SKM-1 treated with dmso at 0.1 percent for 144 hours (cell line): ENCODE data around the gene WDR90.
"Not testable (repeated sequence)": the region's sequence is repeated elsewhere in the genome, so short reads cannot be mapped to it uniquely, and the experiment has no call there.

Experiments used
- DNase-seq: peaks from one replicate; lab custom pipeline; 2025; ENCODE audit not compliant: unreplicated experiment; lab: John Stamatoyannopoulos, UW

The WDR90 gene

DNA sequence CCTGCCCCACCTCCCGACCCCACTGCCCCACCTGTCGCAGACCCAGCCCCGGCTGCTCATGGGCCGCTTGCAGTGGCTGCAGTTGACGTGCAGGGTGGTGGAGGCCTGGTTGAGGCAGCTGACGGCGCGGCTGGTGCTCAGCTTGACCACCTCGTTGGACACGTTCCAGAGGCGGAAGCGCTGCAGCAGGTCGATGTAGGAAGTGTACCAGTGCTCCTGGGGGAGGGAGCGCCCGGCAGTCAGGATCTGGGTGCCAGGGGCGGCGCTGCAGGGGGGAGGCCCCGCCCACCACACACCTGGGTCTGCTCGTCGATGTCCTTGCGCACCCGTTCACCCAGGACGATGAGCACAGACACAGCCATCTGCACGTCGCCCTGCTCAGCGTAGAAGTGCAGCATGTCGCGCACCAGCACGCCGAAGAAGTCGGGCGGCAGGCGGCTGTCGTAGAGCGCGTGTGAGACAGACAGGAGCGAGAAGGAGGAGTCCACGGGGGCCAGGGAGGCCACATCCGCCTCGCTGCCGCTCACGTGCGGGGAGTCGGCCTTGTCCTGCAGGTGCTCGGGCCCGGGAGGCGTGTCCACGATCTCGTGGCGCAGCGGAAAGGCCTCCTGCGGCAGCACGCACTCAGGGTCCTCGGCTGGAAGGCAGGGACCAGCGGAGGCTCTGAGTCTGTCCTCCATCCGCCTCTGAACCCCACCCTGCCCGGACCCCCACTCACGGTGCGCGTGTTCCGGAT, 36.0 kb downstream of the WDR90 start:
- no peak for DNase-seq

DNA sequence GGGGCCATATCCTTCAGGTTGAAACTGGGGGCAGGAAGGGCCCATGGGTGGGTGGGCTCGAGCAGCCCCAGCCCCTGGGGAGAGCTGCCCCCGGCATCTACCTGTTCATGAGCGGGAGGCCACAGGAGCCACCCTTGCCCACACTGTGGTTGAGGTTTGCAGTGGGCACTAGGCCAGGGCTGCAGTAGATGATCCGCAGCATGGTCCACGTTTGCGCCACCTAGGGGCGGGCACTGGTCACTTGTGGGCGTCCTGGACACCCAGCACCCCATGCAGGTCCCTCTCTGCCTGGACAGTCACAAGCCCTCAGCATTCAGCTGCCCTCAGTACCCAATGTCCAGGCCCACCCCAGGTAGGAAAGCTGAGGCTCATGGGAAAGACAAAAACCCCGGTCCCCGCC, 36.8 kb downstream of the WDR90 start:
- DNase-seq = no peak

DNA sequence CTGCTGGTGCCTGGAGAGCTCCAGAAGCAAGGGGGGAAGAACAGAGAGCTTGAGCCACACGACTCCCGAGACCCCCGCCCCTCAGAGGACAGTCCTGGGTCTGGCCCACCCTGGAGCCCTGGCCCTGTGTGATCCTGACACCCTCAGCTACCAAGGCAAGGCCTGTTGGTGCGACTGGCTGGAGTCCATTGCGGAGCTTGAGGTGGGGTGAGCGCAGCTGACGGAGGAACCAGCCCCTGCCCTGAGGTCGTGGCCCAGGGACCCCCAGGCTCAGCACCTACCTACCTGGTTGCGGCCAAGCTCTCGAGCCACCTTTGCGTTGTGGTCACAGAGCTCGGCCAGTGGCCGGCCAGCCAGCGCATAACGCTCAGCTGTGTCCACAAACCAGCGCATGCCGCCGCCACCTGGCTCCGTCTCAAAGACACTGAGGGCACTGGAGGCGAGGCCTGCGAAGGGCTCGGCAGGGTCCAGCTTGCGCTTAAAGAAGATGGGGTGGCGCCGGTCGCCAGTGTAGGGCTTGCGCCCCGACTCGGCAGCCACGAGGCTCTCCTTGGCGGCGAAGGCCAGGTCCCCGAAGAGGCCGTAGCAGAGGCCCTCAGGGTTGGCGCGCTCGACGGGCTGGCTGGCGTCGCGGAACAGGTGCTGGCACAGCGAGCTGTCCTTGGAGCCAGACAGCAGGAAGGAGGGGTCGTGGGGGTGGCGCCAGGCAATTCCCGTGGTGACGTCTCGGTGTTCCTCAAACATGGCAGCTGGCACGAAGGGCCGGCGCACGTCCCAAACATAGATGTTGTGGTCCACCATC, 37.5 kb downstream of the WDR90 start:
- no peak for DNase-seq

DNA sequence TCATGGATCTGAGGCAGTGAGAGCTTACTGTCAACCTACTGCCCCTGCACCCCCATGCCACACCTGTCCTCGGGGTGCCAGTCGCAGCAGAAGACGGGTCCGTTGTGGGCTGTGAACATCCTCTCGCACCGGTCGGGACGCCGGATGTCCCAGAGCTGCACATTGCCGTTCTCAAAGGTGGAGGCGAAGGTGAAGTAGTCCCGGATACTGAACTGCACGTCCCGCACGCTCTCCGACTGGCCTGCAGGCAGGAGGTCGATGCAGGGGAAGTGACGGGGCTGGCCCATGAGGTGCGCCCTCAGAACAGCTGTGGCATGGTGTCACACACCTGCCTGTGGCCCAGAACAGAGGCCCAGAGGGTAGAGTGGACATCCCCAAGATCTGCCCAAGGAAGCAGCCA, 38.3 kb downstream of the WDR90 start:
- DNase-seq = no peak

DNA sequence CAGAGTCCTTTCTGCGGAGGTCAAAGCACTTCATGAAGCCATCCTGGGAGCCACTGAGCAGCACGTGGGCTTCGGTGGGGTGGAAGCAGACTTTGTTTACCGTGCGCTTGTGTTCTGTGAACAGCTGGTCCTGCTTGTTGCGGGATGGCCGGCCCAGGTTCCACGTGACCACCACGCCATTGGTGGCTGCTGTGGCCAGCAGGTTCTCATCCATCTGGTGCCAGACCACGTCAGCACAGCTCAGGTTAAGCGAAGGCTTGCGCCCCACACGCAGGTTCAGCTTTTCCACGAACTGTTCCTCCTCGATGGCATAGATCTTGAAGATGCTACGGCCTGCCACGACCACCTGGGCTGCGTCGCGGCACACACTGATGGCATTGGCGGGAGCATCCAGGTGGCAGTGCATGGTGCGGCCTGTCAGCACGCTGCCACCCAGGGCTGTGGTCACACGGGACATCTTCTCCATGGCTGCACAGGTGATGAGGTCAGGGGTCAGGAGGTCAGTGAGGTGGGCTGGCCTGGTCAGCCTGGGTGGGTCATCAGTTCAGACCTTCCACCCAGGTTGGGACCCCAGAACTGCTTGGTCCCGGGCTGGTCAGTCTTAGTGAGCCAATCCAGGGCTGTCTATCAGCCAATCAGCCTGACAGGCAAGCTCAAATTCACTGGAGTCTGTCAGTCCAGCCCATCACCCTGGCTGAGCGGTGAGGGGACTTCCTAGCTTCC, 40.2 kb downstream of the WDR90 start:
- DNase-seq = no peak

DNA sequence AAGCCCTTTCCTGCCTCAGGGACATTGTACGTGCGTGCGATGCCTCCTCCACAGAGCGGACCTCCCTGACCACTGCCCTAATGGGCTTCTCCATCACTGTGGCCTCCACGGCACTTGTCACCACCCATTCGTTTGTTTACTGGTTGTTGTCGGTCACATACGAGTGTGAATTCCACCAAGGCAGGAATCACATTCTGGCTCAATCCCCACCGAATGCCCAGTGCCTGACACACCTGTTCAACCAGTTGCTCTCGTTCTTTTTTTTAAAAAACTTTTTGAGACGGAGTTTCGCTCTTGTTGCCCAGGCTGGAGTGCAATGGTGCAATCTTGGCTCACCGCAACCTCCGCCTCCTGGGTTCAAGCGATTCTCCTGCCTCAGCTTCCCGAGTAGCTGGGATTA, 42.1 kb downstream of the WDR90 start:
- not testable (repeated sequence) for DNase-seq

DNA sequence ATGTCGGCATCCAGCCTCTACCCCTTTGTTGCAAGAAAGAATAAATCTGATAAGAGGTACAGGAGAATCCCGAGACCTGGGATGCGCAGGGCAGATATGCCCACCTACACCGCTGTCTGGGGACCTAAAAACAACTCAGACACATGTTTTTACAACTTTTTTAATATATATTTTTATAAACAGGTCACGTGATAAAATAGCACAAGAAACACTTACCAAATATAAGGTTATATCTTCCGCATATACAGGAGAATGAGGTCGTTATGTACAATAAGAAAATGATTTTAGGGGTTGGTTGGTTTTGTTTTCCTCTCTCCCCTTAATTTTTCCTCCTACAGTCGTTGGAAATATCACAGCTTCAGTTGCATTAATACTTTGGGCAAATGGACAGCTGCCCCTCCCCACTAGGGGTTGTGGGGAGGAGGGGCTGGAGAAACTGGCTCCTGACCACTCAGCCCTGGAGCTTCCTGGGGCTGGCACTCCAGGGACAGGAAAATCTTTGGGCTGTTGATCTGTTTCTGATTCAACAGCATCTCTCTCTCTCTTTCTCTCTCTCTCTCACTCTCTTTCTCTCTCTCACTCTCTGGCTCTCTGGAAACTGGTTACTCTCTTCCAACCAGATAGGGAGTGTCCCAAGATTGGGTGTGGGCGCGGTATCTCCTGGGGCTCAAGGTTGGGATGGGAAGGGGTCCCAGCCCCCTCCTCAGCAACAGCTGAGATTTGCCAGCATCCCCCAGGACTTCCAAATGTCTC, 43.4 kb downstream of the WDR90 start:
- DNase-seq = no peak

DNA sequence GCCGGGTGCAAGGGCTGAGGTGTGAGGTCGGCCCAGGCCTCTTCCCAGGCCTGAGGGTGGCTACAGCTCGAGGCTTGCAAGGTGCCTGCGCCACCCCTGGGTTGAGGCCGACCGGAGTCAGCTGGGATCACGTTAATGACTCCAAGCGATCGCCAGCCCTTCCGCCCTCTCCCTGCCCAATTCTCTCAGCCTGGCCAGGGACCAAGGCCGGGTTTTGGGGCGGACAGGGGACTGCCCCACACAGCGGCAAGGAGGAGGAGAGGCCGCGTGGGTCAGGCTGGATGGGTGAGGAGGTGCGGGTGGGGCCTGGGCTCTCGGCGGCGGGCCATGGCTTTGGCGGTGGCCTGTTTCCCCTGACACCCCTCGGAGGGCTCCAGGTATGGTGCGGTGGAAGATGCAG, 44.2 kb downstream of the WDR90 start:
- DNase-seq = no peak

DNA sequence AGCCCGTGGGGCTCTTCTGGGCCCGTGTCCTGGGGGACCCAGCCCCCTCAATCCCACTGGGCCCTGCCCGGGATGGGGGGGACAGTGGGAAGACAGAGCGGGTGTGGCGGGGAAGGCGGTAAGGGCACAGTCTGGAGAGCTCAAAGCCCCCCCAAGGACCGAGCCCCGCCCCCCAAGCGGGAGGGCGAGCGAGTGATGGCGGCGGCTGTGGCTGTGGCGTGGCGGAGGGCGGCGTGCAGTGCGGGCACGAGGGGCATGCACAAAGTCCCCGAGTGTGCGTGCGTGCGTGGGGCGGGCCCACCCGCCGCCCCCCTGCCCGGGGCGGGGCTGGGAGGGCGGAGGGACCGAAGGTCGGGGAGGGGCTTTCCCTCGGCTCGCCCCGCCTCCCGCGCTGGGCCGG, 44.6 kb downstream of the WDR90 start:
- DNase-seq = no peak

DNA sequence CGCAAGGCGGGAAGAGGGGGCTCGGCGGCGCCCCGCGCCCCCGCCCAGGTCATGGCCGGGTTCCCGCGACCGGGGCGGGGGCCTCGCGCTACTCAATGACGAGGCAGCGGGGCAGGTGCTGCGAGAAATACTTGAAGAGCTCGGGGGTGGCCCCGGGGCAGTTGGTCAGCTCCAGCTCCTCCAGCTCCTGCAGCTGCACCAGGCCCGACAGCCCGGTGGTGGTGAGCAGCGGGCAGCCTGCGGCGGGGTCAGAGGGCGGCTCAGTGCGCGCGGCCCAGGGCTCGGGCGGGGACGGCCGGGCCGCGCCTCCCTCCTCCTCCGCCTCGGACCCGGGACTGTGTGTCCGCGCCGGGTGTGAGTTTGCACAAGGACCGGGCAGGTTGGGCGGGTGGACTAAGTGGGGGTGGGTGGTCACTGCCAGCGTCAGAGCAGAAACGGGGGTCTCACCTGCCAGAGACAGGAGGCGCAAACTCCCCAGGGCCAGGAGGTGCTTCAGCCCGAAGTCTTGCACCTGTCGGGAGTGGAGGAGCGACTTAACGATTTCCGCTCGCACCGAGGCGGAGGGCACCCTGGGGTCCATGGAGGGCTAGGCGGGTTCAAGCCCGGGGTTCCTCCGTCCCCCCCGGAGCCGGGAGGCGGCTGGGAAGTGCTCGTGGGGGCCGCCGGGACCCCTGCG, 45.2 kb downstream of the WDR90 start:
- no peak for DNase-seq

DNA sequence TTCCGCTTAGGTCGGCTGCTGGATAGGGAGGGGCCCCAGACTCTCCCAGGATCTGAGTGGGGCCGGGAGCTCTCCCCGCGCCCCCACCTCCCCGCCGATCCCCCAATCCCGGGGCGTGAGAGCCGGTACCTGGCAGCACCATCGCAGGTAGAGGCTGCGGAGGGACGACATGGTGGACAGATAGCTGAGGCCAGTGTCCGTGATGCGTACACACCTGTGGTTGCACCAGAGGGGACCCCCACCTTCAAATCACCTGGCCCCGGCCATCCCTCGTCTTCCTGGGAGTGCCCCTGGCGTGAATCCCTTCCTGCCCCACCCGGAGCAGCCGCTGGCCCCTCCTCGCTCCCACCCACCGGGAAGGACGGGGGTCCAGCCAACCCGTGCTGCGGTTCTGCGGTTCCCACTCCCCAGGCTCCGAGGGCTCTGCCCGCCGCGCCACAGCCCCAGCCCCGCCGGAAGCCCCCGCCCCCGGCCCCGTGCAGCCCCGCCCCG, 45.7 kb downstream of the WDR90 start:
- DNase-seq = no peak

DNA sequence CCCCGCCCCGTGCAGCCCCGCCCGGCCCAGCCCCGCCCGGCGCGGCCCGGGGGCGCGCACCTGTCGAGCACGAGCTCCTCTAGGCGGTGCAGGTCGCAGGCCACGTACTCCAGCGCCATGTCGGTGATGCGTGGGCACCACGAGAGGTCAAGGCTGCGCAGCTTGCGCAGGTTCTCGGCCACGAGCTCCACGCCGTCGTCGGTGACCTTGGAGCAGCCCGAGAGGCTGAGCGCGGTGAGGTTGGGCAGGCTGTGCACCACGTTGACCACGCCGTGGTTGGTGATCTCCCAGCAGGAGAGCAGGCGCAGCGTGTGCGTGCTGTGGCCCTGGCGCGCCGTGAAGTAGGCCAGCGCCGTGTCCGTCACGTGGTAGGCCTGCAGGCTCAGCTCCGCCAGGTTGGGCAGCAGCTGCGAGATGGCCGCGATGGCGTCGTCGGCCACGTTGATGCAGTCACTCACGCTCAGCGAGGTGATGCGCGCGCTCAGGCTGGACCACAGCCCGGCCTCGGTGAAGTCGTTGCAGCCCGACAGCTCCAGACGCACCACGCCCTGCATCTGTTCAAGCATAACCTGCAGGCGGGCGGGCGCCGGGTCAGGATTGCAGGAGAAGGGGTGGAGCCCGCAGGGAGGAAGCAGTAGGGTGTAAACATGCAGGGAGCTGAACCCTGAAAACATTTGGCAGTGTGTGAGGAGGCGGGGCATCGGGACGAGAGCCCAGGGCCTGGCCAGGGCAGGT, 46.4 kb downstream of the WDR90 start:
- DNase-seq = no peak

DNA sequence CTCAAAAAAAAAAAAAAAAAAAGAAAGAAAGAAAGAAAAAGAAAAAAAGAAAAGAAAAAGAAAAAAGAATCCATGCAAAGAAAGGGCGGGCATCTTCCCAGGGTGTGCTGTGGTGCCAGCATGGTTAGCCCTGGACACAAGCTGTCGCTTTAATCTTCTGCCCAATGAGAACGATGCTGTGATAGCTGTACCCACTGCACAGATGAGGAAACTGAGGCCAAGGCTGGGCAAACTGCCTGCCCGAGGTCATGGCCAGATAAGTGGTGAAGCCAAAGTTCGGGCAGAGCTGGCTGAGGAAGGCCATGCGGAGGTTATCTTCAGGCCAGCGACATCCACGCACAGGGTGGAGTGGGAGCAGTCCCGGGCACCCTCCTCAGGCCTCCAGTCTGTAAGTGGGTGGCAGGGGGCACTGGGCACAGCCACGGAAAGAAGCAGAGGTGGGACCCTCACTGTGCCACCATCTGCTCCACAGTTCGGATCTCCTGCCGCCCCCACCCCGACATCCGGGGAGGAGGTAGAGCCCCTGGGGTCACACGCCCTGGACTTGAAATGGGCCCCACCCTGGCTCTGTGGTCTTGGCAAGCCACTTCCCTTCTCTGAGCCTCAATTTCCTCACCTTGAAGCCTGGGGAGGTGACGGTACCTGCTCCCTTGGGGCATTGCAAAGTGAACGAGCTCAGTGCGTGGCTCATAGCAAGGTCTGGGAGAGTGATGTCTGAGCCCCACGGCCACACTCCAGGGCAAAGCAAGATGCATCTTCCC, 49.9 kb downstream of the WDR90 start:
- no peak for DNase-seq

DNA sequence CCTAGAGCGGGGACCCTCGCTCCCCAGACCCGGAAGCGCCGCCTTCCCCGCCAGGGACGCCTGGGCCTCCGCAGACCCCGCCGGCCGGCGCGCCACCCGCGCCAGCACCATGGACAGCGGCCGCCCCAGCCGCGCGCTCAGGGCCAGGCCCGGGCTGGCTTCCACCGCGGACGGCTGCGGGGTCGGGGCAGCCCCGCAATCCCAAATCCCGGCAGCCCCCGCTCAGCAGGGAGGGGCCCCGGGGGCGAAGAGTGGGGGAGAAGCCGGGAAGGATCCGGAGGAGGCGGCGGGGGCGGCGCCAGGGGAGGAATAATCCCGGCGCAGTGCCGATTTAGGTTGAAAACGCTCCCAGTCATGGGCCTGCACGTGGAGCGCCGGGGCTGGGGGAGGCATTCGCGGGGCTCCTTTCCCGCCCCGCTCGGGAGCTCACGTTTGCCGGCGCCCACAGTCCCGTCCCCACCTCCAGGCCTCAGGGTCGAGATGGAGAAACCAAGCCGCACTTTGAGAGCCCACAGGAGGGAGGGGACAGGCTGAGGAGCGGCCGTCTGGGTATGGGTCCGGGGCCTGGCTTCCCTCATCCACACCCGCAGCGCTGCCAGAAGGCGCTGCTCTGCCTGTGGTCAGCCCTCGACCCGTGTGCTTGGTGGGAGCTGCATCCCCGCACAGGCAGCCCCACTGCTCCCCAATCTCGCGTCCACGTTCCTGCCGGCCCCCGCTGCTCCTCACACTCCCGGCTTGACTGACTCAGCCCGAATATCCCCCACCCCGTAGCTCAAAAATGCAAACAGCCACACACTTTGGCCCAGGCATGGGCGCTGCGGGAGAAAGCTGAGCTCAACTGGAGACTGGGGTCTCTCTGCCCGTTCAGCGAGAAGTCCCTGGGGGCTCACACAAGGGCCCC, 51.8 kb downstream of the WDR90 start:
- no peak for DNase-seq

DNA sequence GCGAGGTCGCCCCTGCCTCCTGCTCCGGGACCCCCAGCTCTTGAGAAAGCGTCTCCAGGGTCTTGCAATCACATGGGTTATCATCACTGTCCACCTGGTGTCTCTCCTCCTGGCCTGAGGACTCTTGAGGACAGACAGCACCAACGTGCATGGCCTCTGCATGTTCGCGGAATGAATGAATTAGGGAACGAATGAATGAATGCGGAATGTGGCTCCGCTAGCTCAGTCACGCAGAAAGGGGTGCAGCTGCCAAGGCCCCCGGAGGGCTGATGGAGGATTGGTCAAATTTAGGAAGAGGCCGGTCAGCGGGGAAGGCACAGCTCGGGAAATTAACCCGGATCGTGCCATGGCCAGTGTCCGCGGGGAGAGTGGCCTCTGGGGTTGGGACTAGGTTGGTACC, 53.2 kb downstream of the WDR90 start:
- DNase-seq = no peak

DNA sequence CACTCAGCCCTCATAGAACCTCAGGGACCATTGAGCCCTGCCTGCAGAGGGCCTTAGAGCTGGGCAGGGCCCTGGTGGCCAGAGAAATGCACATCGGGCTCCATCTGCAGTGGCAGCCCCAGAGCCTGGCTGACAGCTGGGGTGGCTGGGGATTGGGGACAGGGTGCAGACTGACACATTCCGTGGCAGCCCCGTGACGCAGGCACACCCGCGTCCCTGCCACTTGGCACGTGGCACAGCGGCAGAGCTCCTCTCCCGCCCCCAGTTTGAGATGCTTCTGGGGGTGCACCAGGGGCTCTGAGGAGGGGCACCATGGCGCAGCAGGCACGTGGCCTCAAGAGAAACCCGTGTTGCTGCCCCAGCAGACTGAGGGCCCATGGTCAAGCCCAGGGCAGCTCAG, 54.2 kb downstream of the WDR90 start:
- DNase-seq = no peak

DNA sequence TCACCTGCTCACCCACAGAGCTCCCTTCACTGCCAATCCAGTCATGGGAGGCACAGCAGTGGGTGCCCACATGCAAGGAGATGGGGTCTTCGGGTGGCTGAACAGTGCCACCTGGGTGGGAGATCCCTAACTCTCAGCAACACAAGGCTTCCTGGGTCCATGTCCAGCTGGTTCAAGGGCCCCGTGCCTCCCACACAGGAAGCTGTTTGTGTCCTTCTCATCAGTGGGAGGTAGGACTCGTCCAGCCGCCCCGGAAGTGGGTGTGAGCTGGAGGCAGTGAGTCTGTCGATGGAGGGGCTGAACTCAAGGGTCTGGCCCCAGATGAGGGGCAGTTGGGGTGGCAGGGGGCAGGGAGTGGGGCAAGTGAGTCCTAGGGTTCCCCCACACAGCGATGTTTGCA, 54.9 kb downstream of the WDR90 start:
- no peak for DNase-seq
